Stimulated activated CD4-positive, alpha-beta T cell treated with anti-CD3 and anti-CD28 coated beads, Interleukin-12 subunit alpha, Interleukin-12 subunit beta, amount 100 ng/mL, for 4 hours (primary cell): ENCODE data around the gene KRTAP10-10.
"Not testable (repeated sequence)": the region's sequence is repeated elsewhere in the genome, so short reads cannot be mapped to it uniquely, and the experiment has no call there.

Experiments used
- DNase-seq: peaks from one replicate; pipeline ENCODE4 v3.0.0-alpha.2; 2020

Gene KRTAP10-10

DNA sequence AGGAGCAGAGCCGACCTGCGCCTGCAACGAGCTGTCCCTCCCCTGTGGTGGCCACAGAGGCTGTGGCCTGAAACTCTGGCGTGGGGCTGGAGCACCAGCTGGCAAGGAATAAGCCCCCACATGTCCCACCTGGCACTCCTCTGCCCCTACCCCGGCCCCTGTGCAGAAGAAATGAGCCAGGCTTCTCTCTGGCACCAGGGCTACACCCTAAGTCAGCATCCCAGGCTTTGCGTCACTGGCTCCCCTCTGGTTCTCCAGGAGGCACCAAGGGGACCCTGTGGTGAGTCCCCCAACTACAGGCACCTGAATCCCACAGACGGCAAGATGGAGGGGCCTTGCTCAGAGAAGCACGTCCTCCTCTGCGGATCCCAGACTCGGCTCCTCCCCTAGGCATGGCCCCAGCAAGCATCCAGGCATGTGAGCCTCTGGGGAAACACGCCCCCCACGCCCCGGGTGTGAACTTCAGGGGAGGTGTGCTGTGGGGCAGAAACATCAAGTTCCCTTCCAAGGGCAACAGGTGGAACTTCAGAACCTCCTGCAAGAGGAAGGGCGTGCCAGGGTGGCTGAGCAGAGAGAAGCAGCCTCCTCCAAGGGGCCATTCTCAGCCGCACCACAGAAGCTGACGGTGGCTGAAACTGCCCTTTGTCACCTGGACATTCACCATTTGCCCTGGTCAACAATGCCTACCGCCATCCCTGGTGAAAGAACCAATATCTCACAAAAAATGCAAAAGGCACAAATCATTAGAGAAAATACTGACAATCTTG, 33.9 kb upstream of the KRTAP10-10 start:
- DNase-seq, result no peak

- no peak for DNase-seq
These were observed 33.2 kb upstream of the KRTAP10-10 start for GRCh38 chr21:44603911-44604310.

DNA sequence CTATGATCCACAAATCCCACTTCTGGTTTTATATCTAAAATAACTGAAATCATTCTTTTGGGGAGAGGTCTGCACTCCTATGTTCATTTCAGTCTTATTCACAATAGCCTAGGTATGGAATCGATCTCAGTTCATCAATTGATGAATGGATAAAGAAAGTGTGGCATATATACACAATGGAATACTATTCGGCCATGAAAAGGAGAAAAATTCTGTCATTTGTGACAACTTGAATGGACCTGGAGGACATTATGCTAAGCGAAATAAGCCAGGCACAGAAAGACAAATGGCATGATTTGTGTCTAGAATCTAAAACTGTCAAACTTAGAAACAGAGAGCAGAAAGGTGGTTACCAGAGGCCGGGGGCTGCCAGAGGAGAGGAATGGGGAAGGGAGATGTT, 30.7 kb upstream of the KRTAP10-10 start:
- no peak for DNase-seq

DNA sequence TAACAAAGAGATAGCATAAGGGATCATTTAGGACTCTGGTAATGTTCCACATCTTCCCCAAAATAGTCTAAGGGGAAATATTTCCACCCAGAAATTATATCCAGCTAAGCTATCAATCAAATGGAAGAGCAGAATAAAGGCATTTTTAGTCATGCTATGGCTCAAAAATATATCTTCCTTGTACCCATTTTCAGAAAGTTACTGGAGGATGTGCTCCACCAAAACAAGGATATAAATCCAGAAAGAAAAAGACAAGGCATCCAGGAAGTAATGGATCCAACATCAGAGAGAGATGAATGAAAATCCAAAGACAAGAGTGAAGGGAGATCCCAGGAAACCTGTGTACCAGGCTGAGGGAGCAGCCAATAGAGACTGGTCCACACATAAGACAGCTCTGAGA, 28.0 kb upstream of the KRTAP10-10 start:
- no peak for DNase-seq

DNA sequence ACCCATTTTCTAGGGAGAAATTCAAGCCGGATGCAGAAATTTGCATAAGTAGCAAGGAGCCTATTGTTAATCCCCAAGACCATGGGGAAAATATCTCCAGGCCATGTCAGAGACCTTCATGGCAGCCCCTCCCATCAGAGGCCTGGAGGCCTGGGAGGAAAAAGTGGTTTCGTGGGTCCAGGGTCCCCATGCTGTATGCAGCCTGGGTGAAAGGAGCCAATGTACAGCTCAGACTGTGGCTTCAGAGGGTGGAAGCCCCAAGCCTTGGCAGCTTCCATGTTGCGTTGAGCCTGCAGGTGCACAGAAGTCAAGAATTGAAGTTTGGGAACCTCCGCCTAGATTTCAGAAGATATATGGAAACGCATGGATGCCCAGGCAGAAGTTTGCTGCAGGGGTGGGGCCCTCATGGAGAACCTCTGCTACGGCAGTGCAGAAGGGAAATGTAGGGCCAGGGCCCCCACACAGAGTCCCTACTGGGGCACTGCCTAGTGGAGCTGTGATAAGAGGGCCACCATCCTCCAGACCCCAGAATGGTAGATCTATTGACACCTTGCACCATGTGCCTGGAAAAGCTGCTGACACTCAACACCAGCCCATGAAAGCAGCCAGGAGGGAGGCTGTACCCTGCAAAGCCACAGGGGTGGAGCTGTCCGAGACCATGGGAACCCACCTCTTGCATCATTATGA, 26.9 kb upstream of the KRTAP10-10 start:
- DNase-seq, result not testable (repeated sequence)

DNA sequence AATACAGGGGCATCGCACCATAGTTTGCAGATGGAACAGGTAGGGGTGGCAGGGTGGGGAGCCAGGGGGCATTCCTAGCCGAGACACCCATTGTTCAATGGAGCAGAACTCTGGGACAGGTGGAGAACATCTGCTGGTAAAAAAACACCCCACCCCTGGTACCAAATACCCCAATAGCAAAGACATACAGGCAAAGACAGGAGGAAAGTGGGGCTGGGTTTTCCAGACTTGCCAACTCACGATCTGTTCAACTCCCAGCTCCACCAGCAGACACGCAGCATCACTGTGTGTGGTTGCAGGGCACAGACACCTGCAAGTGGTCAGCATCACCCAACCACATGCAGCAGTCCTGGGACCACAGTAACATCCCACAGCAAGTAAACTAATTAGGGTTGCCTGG, 25.6 kb upstream of the KRTAP10-10 start:
- DNase-seq, result no peak

DNA sequence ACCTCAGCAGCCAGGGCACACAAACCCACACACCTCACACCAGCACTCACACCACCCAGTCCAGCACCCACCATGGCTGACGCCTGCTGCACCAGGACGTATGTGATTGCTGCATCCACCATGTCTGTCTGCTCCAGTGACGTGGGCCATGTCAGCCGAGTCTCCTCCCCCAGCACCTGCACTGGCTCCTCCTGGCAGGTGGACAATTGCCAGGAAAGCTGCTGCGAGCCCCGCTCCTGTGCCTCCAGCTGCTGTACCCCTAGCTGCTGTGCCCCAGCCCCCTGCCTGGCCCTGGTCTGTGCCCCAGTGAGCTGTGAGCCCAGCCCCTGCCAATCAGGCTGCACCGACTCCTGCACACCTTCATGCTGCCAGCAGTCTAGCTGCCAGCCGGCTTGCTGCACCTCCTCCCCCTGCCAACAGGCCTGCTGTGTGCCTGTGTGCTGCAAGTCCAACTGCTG, 25.1 kb upstream of the KRTAP10-10 start, which contains the start of gene KRTAP10-8:
TSS of gene KRTAP10-8 (plus strand) at position 51 of the 458 bp plus-strand sequence. CDS start at position 73, 22 bp downstream.
- DNase-seq, result no peak

DNA sequence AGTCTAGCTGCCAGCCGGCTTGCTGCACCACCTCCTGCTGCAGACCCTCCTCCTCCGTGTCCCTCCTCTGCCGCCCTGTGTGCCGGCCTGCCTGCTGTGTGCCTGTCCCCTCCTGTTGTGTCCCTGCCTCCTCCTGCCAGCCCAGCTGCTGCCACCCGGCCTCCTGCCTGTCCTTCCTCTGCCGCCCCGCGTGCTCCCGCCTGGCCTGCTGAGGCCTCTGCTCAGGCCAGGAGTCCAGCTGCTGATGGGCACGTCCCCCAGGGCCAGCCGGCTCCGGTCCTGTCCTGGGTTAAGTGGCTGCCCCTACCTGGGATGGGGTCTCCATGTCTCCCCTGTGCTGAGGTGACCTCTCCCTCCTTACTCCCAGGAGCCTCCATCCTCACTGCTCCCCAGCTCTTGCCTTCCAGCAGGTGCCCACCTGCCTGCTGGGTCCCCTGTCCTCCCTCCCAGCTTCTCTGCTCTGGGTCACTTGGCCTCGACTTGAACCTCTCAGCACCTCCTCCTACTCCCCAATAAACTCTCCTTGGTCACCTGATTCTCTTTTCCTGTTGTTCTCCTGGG, 24.4 kb upstream of the KRTAP10-10 start:
- DNase-seq, result no peak

GRCh38 chr21:44613386-44614155, 23.6 kb upstream of the KRTAP10-10 start:
- DNase-seq, result no peak

- no peak for DNase-seq
These were observed 23.0 kb upstream of the KRTAP10-10 start for GRCh38 chr21:44614161-44614631.

GRCh38 chr21:44614961-44615391, 22.2 kb upstream of the KRTAP10-10 start:
- no peak for DNase-seq

GRCh38 chr21:44615466-44615865, 21.7 kb upstream of the KRTAP10-10 start:
- DNase-seq, result no peak

DNA sequence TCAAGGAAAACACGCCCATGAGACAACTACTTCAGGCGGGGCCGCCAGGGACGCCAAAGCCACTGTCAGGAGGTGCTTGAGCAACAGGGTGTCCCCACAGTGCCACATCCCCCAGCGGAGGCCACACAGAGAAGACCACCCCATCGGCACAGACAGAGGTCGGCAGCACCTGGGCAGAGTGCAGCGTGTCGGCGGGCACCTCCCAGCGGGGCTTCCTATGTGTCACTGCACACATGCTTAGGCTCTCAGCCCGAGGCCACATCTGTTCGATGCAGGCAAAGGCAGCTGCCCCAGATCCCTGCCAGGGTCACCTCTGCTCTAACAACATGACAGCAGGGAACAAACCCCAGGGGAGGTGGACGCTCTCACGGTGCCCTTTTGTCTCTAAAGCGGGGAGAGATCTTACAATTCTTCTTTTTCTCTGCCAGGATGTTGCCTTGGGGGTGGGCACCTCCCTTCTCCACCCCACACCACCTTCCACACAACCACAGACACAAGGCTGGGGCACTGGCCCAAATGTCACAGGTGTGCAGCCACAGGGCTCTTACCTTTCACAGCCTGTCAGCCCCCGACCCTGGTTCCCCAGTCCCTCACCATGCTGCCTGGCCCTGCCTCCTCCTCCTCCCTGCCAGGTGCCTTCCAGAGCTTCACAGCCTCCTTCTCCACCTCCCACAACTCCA, 21.1 kb upstream of the KRTAP10-10 start:
- DNase-seq, result no peak

GRCh38 chr21:44616591-44616926, 20.6 kb upstream of the KRTAP10-10 start:
- DNase-seq, result no peak

- no peak for DNase-seq
These were observed 20.1 kb upstream of the KRTAP10-10 start for GRCh38 chr21:44617071-44617501.

- no peak for DNase-seq
These were observed 18.7 kb upstream of the KRTAP10-10 start for GRCh38 chr21:44618504-44618903.

DNA sequence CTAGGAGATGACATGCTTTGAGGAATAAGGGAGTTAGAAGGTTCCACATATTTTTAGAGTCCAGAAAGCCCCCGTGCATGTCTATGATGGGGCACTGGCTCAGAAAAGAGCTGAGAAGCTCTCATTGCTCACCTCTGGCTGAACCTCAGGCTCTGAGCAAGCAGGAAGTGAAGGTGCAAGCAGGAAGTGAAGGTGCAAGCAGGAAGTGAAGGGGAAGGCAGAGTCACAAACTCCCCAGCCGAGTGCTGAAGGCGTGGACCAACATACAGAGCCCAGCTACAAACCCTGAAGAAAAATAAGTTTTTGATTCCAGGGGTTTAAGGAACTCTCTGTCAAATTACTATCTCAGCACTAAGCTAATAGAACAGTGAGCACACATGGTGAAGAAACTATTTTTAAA, 18.2 kb upstream of the KRTAP10-10 start:
- peak; percentile 37 for DNase-seq

DNA sequence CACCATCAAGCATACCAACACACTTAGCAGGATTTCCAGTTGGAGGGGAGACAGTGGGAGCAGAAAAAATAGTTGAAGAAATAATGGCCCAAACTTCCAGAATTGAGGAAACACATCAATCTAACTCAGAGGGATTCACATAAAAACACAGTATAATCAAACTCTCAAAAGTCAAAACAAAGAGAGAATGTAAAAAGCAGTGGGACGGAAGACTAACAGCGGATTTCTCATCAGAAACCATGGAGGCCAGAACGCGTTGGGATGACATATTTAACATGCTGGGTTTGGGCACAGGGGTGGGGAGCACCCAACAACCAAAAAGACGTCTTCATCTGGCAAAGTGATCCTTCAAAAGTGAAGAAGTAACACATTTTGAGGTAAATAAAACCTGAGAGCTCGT, 17.3 kb upstream of the KRTAP10-10 start:
- DNase-seq, result no peak

DNA sequence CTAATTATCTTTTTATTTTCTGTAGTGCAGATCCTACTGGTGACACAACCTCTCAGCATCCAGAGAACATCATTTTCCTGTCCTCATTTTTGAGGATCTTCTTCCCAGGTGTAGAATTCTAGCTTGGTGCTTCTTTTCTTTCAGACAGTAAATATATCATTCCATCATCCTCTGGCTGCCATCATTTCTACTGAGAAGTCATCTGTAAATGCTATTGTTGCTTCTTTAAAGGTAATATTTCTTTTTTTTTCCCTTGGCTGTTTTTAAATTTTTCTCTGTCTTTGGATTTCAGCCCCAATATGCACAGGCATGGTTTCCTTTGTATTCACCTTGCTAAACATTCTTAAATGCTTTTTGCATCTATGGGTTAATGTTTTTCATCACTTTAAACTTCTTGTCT, 13.6 kb upstream of the KRTAP10-10 start:
- DNase-seq, result no peak

DNA sequence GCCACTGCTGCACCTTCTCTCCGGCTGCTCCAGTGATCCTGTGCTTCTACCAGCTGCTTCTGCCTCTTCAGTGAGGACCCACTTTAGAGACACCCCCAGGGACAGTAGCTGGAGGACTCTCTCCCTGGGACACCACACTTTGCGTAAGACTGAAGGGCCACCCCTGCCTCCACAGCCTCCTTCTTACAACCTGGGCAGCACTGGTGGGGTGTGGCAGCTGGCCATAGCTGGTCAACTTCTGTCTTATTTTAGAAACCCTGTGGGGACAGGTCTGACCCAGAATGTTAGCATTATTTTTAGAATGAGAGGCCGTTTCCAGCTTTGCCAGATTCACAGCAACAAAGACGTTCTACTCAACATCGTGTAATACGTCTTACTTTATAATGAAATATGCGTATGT, 11.4 kb upstream of the KRTAP10-10 start:
- no peak for DNase-seq

DNA sequence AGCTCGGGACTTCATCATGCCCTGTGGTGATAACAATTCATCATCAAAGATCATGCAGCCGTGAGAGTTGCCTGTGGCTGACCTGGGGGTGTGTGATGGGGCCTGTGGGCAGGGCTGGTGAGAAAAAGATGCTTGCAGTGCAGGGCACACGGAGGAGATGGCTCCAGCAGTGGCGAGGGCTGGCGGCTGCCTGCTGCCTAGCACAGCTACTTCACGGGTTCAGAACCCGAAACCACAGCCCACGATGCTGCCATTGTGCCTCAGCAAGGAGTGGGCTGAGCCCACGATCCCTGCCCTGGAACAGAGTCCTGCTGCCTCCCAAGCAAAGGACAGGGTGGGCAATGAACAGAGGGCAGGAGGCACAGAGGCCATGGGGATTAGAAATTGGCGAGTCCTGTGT, 10.9 kb upstream of the KRTAP10-10 start:
- no peak for DNase-seq

DNA sequence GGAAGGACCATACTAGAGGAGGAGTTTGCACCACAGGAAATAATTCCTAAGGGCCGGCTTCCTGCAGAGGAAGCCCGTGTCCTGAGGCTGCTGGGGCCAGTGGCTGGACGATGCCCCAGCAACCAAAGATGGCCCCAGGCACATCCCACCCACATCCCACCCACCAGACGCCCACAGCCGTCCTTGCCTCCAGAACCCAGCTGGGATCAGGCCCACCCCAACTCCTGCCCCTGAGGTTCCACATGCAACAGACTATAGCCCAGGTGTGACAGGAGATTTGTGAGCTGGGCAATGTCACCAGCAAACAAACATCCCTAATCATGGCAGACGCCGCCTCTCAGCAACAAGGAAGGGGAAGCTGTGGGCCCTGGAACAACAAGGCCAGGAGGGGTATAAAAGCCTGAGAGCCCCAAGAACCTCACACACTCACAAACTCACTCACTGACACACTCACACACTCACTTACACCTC, 10.4 kb upstream of the KRTAP10-10 start, which contains the start of gene KRTAP10-9:
TSS of gene KRTAP10-9 (plus strand) at position 421 of the 471 bp plus-strand sequence. CDS start 79 bp downstream, outside the sequence.
- DNase-seq, result no peak
